Measurements from ENCODE around the gene FBXO27.

FBXO27 gene

DNA sequence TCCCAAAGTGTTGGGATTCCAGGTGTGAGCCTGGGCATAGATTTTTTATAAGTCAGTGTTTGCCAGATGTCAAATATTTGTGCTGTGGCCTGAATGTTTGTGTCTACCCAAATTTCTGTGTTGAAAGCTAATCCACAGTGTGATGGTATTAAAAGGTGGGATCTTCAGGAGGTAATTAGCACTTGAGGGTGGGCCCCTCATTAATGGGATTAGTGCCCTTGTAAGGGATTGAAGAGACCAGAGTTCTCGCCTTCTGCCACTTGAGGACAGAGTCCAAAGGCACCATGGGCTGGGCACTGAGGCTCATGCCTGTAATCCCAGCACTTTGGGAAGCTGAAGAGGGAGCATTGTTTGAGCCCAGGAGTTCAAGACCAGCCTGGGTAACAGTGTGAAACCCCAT is 47.1 kb downstream of the FBXO27 start:
- DNase-seq, result no peak

DNA sequence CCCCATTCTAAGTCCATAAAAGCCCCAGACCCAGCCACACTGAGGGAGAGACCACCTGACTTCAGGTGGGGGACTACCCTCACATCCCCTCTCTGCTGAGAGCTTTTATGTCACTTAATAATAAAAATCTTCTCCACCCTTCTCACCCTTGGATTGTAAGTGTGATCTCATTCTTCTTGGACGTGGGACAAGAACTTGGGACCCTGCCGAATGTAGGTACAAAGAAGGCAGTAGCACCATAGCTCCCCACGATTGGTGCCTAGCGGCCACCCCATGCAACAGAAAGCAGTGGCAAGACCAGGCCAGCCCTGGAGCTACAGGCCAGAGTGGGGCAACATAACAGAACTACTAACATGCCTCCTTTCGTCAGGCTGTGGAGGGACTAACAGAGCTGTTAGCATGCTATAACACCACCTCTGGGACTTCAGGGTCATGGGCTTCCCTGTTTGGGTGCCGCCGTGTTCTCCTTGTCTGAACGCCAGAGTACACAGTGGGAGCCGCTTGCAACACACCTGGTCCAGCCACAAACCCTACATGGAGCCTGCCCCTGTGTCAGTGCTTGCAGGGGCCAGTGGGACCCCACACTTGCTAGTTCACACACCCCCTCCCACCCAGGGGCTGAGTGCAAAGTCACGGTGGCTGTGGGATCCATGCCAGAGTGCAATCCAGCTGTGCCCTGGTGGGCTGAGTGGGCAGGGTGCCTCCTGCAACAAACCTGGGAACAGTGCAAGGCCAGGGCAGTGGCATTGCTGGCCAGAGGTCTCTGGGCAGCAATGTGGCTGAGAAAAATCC is 51.6 kb downstream of the FBXO27 start:
- DNase-seq, result no peak

DNA sequence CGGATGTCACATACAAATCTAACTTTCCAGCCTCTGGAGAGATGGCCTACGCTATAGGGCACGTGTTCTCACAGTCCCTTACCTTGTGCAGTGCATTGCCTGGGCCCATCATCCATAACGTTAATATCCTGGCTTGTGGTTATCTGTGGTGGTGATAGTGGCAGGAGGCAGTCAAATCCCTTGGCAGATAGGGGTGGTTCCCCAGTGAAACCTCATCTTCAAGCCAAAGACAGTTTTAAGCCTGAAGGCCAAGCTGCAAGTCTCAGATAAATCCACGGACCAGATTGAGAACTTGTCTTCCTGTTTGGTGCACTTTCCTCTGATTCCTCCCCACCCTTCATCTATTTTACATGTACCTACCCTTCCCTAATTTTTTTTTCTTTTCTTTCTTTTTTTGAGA is 52.5 kb downstream of the FBXO27 start:
- no peak for DNase-seq

DNA sequence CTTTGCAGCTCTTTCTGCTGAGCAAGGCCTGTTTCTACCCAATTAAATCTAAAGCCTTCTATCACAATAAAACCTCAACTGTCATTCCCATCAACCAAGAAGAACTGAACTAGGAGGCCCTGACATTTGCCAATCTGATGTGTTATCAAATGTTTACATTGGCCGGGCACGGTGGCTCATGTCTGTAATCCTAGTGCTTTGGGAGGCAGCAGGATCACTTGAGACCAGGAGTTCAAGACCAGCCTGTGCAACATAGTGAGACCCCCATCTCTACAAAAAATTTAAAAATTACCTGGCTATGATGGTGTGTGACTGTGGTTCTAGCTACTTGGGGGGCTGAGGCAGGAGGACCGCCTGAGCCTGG is 54.0 kb downstream of the FBXO27 start:
- no peak for DNase-seq

DNA sequence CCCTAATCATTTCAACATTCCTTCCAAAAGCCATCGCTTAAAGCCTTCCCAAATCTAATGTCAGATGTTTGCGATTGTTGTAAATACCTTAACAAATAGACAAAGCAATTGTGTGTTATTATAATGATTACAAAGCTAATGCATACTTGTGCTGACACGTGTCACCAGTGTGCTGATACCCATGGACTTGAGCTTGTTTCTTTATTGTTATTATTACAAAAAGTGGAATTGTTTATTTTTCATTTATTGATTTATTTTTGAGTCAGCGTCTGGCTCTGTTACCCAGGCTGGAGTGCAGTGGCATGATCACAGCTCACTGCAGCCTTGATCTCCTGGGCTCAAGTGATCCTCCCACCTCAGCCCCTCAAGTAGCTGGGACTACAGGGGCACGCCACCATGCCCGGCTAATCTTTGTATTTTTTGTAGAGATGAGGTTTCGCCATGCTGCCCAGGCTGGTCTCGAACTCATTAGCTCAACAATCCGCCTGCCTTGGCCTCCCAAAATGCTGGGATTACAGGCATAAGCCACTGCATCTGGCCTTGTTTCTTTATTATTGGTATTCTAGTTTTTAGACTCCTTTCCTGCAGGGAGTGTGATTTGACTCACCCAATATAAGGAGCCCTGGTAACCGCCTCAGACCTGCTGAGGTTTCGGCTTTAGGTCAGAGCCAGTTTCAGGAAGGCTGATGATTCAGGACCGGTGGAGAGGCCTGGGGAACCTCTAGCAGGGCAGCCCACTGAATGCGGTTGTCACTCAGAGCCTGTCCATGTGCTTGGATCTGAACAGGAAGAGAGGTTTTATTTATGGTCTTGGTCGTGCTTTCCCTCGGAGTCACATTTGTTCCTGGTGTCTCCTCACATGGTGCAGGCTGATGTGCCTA is 54.7 kb downstream of the FBXO27 start:
- no peak for DNase-seq

DNA sequence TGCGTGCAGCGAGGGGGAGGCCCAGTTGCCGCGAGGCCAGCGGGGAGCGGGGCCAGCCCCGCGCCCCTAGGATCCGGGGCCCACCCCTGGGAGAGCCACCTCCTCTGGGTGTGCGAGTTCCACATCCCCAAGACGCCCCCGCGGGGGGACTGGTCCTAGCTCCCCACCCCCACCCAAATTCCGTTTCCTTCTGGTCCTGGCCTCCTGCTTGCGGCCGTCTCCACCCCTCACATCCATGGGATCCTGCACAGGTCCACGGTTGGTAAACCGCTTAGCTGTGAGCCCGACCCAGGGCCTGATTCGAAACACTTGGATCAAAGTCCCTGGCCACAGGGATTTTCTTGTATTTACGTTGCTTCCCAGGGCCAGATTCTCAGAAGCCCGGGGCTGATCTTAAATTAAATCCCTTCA is 56.5 kb downstream of the FBXO27 start:
- DNase-seq, result peak; percentile 37

DNA sequence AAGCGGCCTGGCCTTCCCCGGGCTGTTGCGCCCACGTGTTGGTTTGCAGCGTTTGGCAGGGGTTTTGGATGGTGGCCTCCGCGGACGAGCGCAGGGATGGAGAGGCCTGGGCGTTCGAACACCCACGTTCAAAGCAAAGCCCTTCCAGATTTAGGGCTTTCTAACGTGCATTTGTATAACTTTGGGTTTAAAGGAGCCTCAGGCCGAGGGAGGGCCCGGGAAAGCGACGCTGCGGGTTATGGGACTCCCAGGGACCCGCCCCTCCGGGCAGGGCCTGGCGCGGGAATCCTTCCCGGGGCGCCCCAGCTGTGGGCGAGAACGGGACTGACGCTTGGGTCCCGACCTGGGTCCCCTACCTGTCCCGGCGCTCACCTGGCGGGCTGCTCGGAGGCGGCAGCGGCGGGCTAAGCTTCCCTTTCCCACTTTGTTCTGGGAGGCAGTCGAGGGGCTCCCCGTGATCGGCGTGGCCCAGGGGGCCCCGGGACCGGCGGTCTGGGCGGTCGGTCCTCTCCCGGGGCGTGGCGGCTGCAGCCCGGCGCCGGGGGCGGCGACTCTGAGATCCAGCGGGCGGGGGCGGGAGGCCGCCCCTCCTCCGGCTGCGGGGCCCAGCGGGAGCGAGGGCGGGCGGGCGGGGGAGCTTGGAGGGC is 57.0 kb downstream of the FBXO27 start, which contains the start of gene FBXO17:
TSS of gene FBXO17 (minus strand) at position 529 of the 647 bp plus-strand sequence. CDS start 25,423 bp downstream, outside the sequence.
- DNase-seq, result no peak

DNA sequence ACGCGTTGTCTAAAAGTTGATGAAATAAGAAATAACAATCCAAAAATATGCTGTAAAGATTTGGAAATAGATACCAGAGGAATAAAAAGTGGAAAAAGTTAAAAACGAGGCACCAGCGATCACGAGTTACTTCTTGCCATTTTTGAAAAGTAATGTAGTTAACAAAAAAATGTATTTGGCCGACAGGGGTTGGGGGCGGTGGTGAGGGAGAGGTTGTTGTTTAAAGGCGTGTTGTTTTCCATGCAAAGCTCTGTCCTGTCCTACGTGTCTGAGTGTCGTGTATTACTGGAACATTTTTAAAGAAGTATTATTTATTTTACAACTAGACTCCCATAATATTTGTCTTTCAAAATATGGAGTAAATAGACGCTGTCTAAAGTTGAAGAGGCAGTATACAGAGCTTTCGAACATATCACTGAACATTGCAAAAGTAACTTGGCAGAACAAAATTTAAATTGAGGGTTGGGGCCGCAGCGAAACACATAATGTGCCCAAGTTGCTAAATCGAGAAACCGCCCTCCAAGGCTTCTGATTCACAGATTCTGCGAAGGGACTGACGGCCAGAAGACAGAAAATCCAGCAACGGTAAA is 57.6 kb downstream of the FBXO27 start:
- no peak for DNase-seq
